Heart right ventricle (tissue), 16 donors: ENCODE results near the gene WWOX. TPM values are rescaled to one million over a fixed set of nuclear protein-coding genes. Genes with fewer than 3 reads are reported as not detected.

ENCODE experiments used
- ATAC-seq, 8 donors: fragments of 200-7000 bp; cut with Tn5 transposase; one replicate each; pipeline ENCODE4 v1.9.1; 2020; ENCODE audit warnings: mild to moderate bottlenecking in 8 of 8, moderate library complexity in 8 of 8, moderate number of reproducible peaks in 1 of 8
- DNase-seq, 2 donors: peaks; one replicate each; pipeline ENCODE4 v3.0.0-alpha.2; 2020
- H3K27ac ChIP-seq, 10 donors: fragments of 200-600 bp; sonication (generic) in 2 of 10; one replicate each; pipeline versions ENCODE4 v1.5.0 to v1.8.0; 2020 to 2022; ENCODE audit warnings: mild to moderate bottlenecking in 3 of 10
- H3K27me3 ChIP-seq, 7 donors: fragments of 200-600 bp; one replicate each; pipeline ENCODE4 v1.8.0; 2021 to 2022; ENCODE audit warnings: mild to moderate bottlenecking in 2 of 7
- H3K36me3 ChIP-seq, 9 donors: fragments of 200-600 bp; sonication (generic) in 1 of 9; one replicate each; pipeline versions ENCODE4 v1.5.0 to v1.8.0; 2020 to 2022; ENCODE audit warnings: mild to moderate bottlenecking in 2 of 9
- H3K4me1 ChIP-seq, 9 donors: fragments of 200-600 bp; sonication (generic) in 1 of 9; one replicate each; pipeline versions ENCODE4 v1.5.0 to v1.8.0; 2020 to 2022; ENCODE audit warnings: mild to moderate bottlenecking in 4 of 9
- H3K4me3 ChIP-seq, 10 donors: fragments of 200-600 bp; sonication (generic) in 2 of 10; one replicate each; pipeline versions ENCODE4 v1.5.0 to v1.8.0; 2020 to 2022; ENCODE audit warnings: mild to moderate bottlenecking in 7 of 10, moderate library complexity in 2 of 10
- H3K9me3 ChIP-seq, 11 donors: fragments of 200-600 bp in 10 of 11; sonication (generic) in 2 of 11; one replicate each; pipeline versions ENCODE4 v1.5.0 to v1.8.0; 2013 to 2022; ENCODE audit warnings: mild to moderate bottlenecking in 2 of 11, control low read depth in 1 of 11, moderate library complexity in 1 of 11
- CTCF ChIP-seq, 9 donors: fragments of 200-600 bp; sonication (generic) in 2 of 9; IDR thresholded peaks; one replicate each; pipeline versions ENCODE4 v1.5.0 to v1.8.0; 2021 to 2022; ENCODE audit warnings: antibody characterized with exemption in 9 of 9, mild to moderate bottlenecking in 5 of 9, moderate library complexity in 1 of 9
- WGBS, 2 donors: extraction: QIAGEN DNeasy Blood & Tissue Kit; methylation state at CpG; one replicate each; pipeline ENCODE4 v1.1.7; 2013; ENCODE audit warnings: inconsistent platforms in 1 of 2; 5-methylcytosine and 5-hydroxymethylcytosine counted together
- intact Hi-C, 10 donors: fragments of 100-400 bp; cut with DNase I; formaldehyde crosslinking; loops; one replicate each; pipeline versions ENCODE4 v1.11.1 to v1.14.2; 2022
- polyA plus RNA-seq, 2 donors: library from polyadenylated mRNA; stranded (reverse); fragments of 200-250 nt; gene quantifications; one replicate each; pipeline ENCODE4 v1.2.3, GENCODE V29; 2013
- total RNA-seq, 10 donors: library from RNA; stranded (reverse); fragmentation: NEBNext Ultra II Directional in 3 of 10; extraction: Animal tissue kit (Norgen Biotek cat#: 25700) in 3 of 10; gene quantifications; one replicate each; pipeline versions ENCODE4 v1.2.1 to v1.2.4, GENCODE V29; 2021 to 2023
- donor health status: Arrhythmogenic right ventricular cardiomyopathy.
- donor health status: ischemic (EF 13 %, LVEDD 7.1; RV severe dilation, severe dysfunction).
- donor health status: healthy with polysubstance abuse.
- donor health status: DM: no; HTN: yes; CAD: no.
- donor health status: DM: no; HTN: no; CAD: no.
- donor health status: ischemic (EF 25% LVEDD 6.9; RV normal size, moderate dysfunction).
- donor health status: ischemic (EF 25% LVEDD 5.7; RV mildly dilated, moderate dysfunction).
- donor health status: healthy.
- donor health status: DM: yes; HTN: yes; CAD: no.
- donor health status: Ischemic cardiomyopathy.
- donor health status: ischemic (EF 35%, LVEDD 5.7; RV mildly dilated, moderate dysfunction).
- donor health status: nonischemic (EF 11% LVEDD 7.7; RV severe dilation, severe dysfunction).
- donor health status: DM: yes; HTN: yes; CAD: no.
- donor health status: PGD.
- donor health status: ischemic (EF 29% LVEDD 5.4; RV normal size, mild dysfunction).
- donor health status: nonischemic (EF 23%, LVEDD 6.1; RV moderate dilation, normal function).

Gene WWOX
- total and polyA plus RNA-seq, 12 donors, result 4.9 to 15.0 (median 9.9) TPM

DNA sequence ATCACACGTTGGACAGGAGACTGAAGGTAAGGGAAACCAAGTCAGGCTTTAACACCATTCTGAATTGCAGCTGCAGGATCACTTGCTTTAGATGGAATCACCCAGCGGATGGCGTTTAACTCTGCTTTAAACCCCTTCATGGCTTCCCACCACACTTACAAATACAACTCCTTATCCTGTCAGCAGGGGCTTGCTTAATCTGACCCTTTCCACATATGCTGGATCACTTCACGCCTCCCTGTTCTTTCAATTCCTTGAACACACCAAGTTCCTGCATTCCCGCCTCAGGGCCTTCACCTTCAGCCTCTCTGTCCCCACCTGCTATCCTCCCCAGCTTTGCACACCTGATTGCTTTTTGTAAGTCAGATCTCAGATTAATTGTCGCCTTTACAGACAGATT lies 1058.9 kb downstream of the WWOX start:
- Histone ChIP-seq H3K27ac (no peak overlapping the region), H3K36me3 (no peaks in the 10 kb centered on the region), H3K4me1 (peaks cover 0 to 2% (median 0%) of the 10 kb centered on the region in 9 donors), H3K9me3 (no peaks in the 10 kb centered on the region), H3K4me3 (no peak overlapping the region), H3K27me3 (no peaks in the 10 kb centered on the region)
- WGBS, 2 donors, result 88 to 91% methylated on average over 6 of the region's 6 CpGs
- DNase-seq, result no peak
- intact Hi-C loops, result no loop called here
- no peak for TF ChIP-seq CTCF (IDR thresholded peaks at IDR 0.05)
- ATAC-seq, result no peak

GRCh38 chr16:79159261-79160049 lies 1060.0 kb downstream of the WWOX start:
- DNase-seq (no peak), ATAC-seq (no peak)
- Histone ChIP-seq H3K27me3 (no peaks in the 10 kb centered on the region), H3K4me1 (peaks cover 0 to 13% (median 0%) of the 10 kb centered on the region in 9 donors), H3K4me3 (no peak overlapping the region), H3K27ac (no peak overlapping the region), H3K36me3 (no peaks in the 10 kb centered on the region), H3K9me3 (no peaks in the 10 kb centered on the region)
- intact Hi-C loops, result no loop called here
- 90 to 91% methylated on average over 13 of the region's 13 CpGs for WGBS, 2 donors
- TF ChIP-seq CTCF (IDR thresholded peaks at IDR 0.05), result no peak

DNA sequence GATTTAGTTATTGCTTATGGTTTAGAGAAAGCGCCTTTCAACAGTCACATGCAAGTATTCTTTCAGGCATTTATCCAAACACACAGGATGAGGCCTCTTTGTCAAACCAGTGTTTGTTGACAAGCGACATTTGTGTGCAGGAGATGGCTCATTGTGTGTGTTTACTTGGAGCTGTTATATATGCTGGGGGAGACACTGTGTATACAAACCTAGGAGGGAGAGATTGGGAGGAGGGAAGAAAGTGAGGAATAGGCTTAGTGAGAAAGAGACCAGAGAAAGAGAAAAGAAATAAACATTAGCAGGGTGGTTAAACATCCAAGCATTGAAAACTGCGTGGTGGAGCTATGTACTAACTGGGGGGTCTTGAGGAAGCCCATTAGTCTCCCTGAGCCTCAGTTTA lies 1063.5 kb downstream of the WWOX start:
- ATAC-seq (no peak), DNase-seq (no peak)
- Histone ChIP-seq H3K4me1 (peaks cover 0 to 13% (median 0%) of the 10 kb centered on the region in 9 donors), H3K27ac (no peak overlapping the region), H3K9me3 (peaks cover 0 to 8% (median 4%) of the 10 kb centered on the region in 11 donors), H3K36me3 (no peaks in the 10 kb centered on the region), H3K27me3 (no peaks in the 10 kb centered on the region), H3K4me3 (no peak overlapping the region)
- 89 to 97% methylated on average over 3 of the region's 3 CpGs for whole genome bisulfite sequencing, 2 donors
- intact Hi-C loops, result no loop called here
- no peak for TF ChIP-seq CTCF (IDR thresholded peaks at IDR 0.05)

DNA sequence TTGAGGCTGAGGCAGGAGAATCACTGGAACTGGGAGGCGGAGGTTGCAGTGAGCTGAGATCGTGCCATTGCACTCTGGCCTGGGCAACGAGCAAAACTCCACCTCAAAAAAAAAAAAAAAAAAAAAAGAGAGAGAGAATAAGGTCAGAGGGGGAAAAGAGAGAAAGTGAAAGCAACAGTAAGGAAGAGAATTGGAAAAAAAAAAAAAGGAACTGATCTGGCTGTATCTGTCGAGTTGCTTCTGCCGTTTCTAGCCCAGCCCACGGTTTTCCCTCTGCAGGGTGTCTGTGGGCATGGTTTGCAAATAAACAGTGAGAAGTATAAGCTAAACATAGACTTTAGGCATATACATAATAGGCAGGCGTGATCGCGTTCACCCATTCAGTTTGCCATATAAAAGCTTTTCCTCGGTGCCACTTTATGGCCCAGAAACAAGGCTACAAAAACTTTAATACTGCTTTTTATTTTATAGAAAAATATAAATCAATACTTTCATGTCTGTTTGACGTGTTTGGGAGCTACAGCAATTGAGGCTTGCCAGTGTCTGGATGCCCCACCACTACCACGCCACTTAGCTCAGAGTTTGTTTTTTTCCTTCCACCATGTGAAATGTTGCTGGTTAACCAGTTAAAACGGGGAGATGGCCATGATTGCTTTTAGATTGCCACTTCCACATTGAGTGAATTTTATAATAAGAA lies 1064.4 kb downstream of the WWOX start:
- ATAC-seq (peak in 3 of 8 donors; percentile 9 to 47 (median 29)), DNase-seq (no peak)
- H3K36me3 ChIP-seq, result no peaks in the 10 kb centered on the region
- intact Hi-C loops, result no loop called here
- H3K9me3 ChIP-seq, result peaks cover 0 to 9% (median 6%) of the 10 kb centered on the region in 11 donors
- WGBS, 2 donors, result 75 to 82% methylated on average over 13 of the region's 13 CpGs
- H3K27me3 ChIP-seq, result no peaks in the 10 kb centered on the region
- no peak for TF ChIP-seq CTCF (IDR thresholded peaks at IDR 0.05)
- peak overlapping the region in 1 of 10 donors; percentile 20 for H3K4me3 ChIP-seq
- H3K27ac ChIP-seq, result peak overlapping the region in 1 of 10 donors; percentile 47
- peaks cover 0 to 13% (median 0%) of the 10 kb centered on the region in 9 donors for H3K4me1 ChIP-seq
